Endodermal cell (in vitro differentiated cells): ENCODE measurements around the gene C19orf47. TPM values are rescaled to one million over a fixed set of nuclear protein-coding genes. Genes with fewer than 3 reads are reported as not detected.

Experiments
- DNase-seq: peaks from one replicate; pipeline ENCODE4 v3.0.0-alpha.2; 2017
- H3K27ac ChIP-seq: 2 replicates; pipeline ENCODE4 v1.5.1; 2013; ENCODE audit warnings: mild to moderate bottlenecking, low read depth, low read length, moderate library complexity
- H3K27me3 ChIP-seq: 2 replicates; pipeline ENCODE4 v1.6.1; 2013; ENCODE audit warnings: mild to moderate bottlenecking, low read length, moderate library complexity; ENCODE audit not compliant: insufficient read depth, control insufficient read depth, poor library complexity, severe bottlenecking
- H3K36me3 ChIP-seq: 2 replicates; pipeline ENCODE4 v1.7.0; 2013; ENCODE audit warnings: mild to moderate bottlenecking, low read length, moderate library complexity; ENCODE audit not compliant: control insufficient read depth, insufficient read depth
- H3K4me1 ChIP-seq: one replicate; pipeline ENCODE4 v1.7.0; 2013; ENCODE audit warnings: low read length; ENCODE audit not compliant: control insufficient read depth, insufficient read depth
- H3K4me3 ChIP-seq: 2 replicates; pipeline ENCODE4 v1.5.1; 2013; ENCODE audit warnings: mild to moderate bottlenecking, low read length, moderate library complexity
- H3K9ac ChIP-seq: 2 replicates; pipeline ENCODE4 v1.6.1; 2013; ENCODE audit warnings: mild to moderate bottlenecking, low read length, moderate library complexity; ENCODE audit not compliant: poor library complexity, severe bottlenecking; ENCODE audit errors: extremely low read depth
- H3K9me3 ChIP-seq: 2 replicates; pipeline ENCODE4 v1.6.1; 2013; ENCODE audit warnings: mild to moderate bottlenecking, low read length, moderate library complexity; ENCODE audit not compliant: control insufficient read depth
- H3K27ac Mint-ChIP-seq: 2 replicates; pipeline ENCODE4 v1.8.0; 2020; ENCODE audit warnings: mixed read lengths
- H3K27me3 Mint-ChIP-seq: 2 replicates; pipeline ENCODE4 v1.8.0; 2021; ENCODE audit warnings: mild to moderate bottlenecking, mixed read lengths; ENCODE audit not compliant: insufficient read depth
- H3K36me3 Mint-ChIP-seq: 2 replicates; pipeline ENCODE4 v1.8.0; 2020; ENCODE audit warnings: low read depth, mixed read lengths
- H3K4me1 Mint-ChIP-seq: 2 replicates; pipeline ENCODE4 v1.8.0; 2020; ENCODE audit warnings: mixed read lengths
- H3K4me3 Mint-ChIP-seq: 2 replicates; pipeline ENCODE4 v1.8.0; 2020; ENCODE audit warnings: mild to moderate bottlenecking, moderate library complexity, mixed read lengths
- H3K9me3 Mint-ChIP-seq: 2 replicates; pipeline ENCODE4 v1.8.0; 2020; ENCODE audit warnings: mild to moderate bottlenecking, mixed read lengths
- WGBS, 2 experiments: methylation state at CpG; one replicate each; pipeline versions ENCODE4 v1.1.5 to v1.1.7; 2013; ENCODE audit warnings: missing lambda C conversion rate in 2 of 2, mixed read lengths in 1 of 2; ENCODE audit not compliant: insufficient coverage in 1 of 2, insufficient read length in 1 of 2; 5-methylcytosine and 5-hydroxymethylcytosine counted together
- total RNA-seq, 2 donors: library from RNA; stranded (reverse); fragmentation: NEBNext Ultra II Directional in 1 of 2; extraction: Animal tissue kit (Norgen Biotek cat#: 25700) in 1 of 2; gene quantifications; 2 replicates in 1 of 2; 3 replicates in 1 of 2; pipeline ENCODE4 v1.2.1, GENCODE V29; 2021
- TF ChIP-seq, protein P1 (sequence below): fragments of 200-600 bp; sonication (generic); conservative IDR thresholded peaks from 2 replicates; pipeline ENCODE4 v1.5.0; 2021; ENCODE audit warnings: antibody characterized with exemption, mild to moderate bottlenecking

The C19orf47 gene
- total RNA-seq, 2 donors from 2014 or later: 15.6 to 18.1 TPM

DNA sequence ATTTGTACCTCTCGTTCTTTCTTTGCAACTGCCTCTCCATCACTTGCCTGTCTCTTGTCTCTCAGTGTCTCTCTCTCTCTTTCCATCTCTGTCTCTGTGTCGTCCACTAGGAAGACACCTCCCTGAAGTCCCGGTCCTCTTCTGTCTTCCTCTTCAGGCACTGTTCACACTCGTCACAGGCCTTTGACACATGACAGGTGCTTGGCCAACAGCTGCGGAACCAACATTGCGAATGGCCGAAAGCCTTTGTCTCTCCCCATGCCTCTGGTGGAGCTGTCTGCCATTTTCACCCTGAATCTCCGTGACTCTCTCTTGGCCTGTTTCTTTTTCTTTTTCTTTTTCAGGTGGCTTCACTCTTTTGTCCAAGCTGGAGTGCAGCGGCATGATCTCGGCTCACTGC, 39.0 kb upstream of the C19orf47 start:
- Mint-ChIP-seq H3K27me3 (peaks cover 2% of the 10 kb centered on the region), H3K4me1 (peaks cover 4% of the 10 kb centered on the region), H3K36me3 (no peaks in the 10 kb centered on the region), H3K27ac (no peak overlapping the region), H3K9me3 (no peaks in the 10 kb centered on the region), H3K4me3 (no peak overlapping the region)
- TF ChIP-seq, protein P1, sequence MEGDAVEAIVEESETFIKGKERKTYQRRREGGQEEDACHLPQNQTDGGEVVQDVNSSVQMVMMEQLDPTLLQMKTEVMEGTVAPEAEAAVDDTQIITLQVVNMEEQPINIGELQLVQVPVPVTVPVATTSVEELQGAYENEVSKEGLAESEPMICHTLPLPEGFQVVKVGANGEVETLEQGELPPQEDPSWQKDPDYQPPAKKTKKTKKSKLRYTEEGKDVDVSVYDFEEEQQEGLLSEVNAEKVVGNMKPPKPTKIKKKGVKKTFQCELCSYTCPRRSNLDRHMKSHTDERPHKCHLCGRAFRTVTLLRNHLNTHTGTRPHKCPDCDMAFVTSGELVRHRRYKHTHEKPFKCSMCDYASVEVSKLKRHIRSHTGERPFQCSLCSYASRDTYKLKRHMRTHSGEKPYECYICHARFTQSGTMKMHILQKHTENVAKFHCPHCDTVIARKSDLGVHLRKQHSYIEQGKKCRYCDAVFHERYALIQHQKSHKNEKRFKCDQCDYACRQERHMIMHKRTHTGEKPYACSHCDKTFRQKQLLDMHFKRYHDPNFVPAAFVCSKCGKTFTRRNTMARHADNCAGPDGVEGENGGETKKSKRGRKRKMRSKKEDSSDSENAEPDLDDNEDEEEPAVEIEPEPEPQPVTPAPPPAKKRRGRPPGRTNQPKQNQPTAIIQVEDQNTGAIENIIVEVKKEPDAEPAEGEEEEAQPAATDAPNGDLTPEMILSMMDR: no peak
- Histone ChIP-seq H3K27me3 (no peaks in the 10 kb centered on the region), H3K36me3 (no peaks in the 10 kb centered on the region), H3K4me3 (no peak overlapping the region), H3K4me1 (no peaks in the 10 kb centered on the region), H3K27ac (no peak overlapping the region), H3K9me3 (no peaks in the 10 kb centered on the region), H3K9ac (no peak overlapping the region)
- WGBS, 2 experiments: 88 to 96% methylated on average over 10 of the region's 10 CpGs
- no peak for DNase-seq

DNA sequence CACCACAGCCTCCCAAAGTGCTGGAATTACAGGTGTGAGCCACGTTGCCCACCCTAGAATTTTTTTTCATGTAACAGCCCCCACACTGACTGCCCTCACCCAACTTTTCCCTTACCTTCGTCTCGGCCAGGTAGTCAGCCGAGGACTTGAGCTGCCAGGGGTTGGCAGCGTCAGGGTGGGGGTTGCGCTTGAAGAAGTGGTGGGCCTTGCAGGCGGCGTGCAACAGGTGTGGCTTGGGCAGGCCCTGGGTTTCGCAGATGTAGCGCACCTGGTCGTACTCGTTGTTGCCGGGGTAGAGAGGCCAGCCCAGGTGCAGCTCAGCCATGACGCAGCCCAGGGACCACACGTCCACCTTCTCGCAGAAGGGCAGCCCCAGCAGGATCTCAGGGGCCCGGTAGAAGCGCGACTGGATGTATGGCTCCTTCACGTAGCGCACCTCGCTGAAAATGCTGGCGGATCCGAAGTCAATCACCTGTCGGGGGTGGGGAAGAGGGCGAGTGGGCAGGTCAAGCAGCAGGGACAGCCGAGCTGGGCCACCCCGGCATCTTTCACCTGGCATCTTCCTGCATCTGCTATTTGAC, 35.6 kb upstream of the C19orf47 start:
- no peaks in the 10 kb centered on the region for H3K4me1 ChIP-seq
- peaks cover 2% of the 10 kb centered on the region for H3K27me3 Mint-ChIP-seq
- peak overlapping the region; percentile 30 for H3K27ac Mint-ChIP-seq
- H3K36me3 ChIP-seq: no peaks in the 10 kb centered on the region
- H3K4me3 ChIP-seq: no peak overlapping the region
- 92 to 94% methylated on average over 27 to 28 of the region's 28 CpGs for WGBS, 2 experiments
- peaks cover 2% of the 10 kb centered on the region for H3K4me1 Mint-ChIP-seq
- no peaks in the 10 kb centered on the region for H3K9me3 Mint-ChIP-seq
- H3K36me3 Mint-ChIP-seq: peaks cover 7% of the 10 kb centered on the region
- DNase-seq: no peak
- TF ChIP-seq, protein P1: no peak
- no peaks in the 10 kb centered on the region for H3K27me3 ChIP-seq
- no peak overlapping the region for H3K9ac ChIP-seq
- no peak overlapping the region for H3K4me3 Mint-ChIP-seq
- no peaks in the 10 kb centered on the region for H3K9me3 ChIP-seq
- H3K27ac ChIP-seq: no peak overlapping the region

DNA sequence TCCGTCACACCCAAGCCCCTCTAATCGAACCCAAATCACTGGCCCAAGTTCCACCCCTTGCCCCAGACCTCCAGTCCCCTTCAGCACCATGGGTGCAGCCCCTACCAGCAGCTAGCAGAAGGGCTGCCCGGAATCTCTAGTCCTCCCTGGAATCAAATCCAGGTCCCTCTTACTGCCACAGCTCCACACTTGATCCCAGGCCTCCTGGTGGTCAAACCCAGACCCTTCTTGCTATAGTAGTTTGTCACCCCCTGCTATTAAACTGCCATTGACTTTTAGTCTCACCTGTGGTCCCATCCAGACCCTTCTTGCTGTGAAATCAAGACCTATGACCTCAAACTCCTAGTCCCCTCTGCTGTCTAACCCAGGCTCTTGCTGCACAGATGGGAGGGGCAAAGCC, 33.1 kb upstream of the C19orf47 start:
- Histone ChIP-seq H3K9ac (no peak overlapping the region), H3K9me3 (no peaks in the 10 kb centered on the region), H3K4me3 (no peak overlapping the region), H3K36me3 (peaks cover 4% of the 10 kb centered on the region), H3K27ac (no peak overlapping the region), H3K4me1 (no peaks in the 10 kb centered on the region), H3K27me3 (no peaks in the 10 kb centered on the region)
- TF ChIP-seq, protein P1: peak; percentile 72
- peak overlapping the region; percentile 55 for H3K27ac Mint-ChIP-seq
- no peaks in the 10 kb centered on the region for H3K9me3 Mint-ChIP-seq
- DNase-seq: peak; percentile 72
- no peak overlapping the region for H3K4me3 Mint-ChIP-seq
- peaks cover 14% of the 10 kb centered on the region for H3K36me3 Mint-ChIP-seq
- WGBS, 2 experiments: 82 to 100% methylated on average over 1 to 3 of the region's 3 CpGs
- H3K27me3 Mint-ChIP-seq: peaks cover 2% of the 10 kb centered on the region
- peaks cover 2% of the 10 kb centered on the region for H3K4me1 Mint-ChIP-seq
